Uterus (tissue), 2 donors: Measurements from ENCODE around the gene RGS9.

Experiments used
- POLR2A ChIP-seq, 2 donors: fragments of 450-650 bp; IDR thresholded peaks; one replicate each; pipeline ENCODE4 v1.6.1; 2016; ENCODE audit warnings: antibody characterized with exemption in 2 of 2, mild to moderate bottlenecking in 1 of 2, moderate library complexity in 1 of 2
- TF ChIP-seq, protein P1 (sequence below), 4 experiments: fragments of 200-600 bp in 2 of 4; fragments of 450-650 bp in 2 of 4; sonication (generic) in 2 of 4; IDR thresholded peaks; one replicate each; pipeline ENCODE4 v1.5.1; 2016 to 2019; ENCODE audit warnings: antibody characterized with exemption in 4 of 4, mild to moderate bottlenecking in 2 of 4, moderate library complexity in 1 of 4

DNA sequence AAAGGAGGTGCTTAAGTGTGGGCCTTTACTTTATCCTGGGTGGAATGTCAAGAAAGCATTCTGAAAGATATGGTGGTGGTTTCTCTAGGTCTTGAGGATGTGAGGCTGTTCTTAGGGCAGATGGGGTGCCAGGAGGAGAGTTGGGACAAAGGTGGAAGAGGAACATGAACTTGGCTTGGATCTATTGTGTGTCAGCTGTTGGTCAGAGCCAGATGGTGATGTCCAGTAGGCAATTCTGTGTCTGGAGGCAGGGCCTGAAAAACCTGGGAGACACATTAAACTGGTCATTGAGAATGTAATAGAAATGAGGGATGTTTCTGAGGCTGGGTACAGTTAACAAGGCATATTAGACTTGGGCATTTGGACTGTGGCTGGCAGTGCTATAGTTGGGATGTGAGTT lies 32.6 kb upstream of the RGS9 start:
- TF ChIP-seq, protein P1, sequence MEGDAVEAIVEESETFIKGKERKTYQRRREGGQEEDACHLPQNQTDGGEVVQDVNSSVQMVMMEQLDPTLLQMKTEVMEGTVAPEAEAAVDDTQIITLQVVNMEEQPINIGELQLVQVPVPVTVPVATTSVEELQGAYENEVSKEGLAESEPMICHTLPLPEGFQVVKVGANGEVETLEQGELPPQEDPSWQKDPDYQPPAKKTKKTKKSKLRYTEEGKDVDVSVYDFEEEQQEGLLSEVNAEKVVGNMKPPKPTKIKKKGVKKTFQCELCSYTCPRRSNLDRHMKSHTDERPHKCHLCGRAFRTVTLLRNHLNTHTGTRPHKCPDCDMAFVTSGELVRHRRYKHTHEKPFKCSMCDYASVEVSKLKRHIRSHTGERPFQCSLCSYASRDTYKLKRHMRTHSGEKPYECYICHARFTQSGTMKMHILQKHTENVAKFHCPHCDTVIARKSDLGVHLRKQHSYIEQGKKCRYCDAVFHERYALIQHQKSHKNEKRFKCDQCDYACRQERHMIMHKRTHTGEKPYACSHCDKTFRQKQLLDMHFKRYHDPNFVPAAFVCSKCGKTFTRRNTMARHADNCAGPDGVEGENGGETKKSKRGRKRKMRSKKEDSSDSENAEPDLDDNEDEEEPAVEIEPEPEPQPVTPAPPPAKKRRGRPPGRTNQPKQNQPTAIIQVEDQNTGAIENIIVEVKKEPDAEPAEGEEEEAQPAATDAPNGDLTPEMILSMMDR (IDR thresholded peaks at IDR 0.05) = no peak
- TF ChIP-seq POLR2A (IDR thresholded peaks at IDR 0.05) = no peak
